IMR-90 (cell line): ENCODE results near the gene OSBP2.

ENCODE experiments used
- CEBPB ChIP-seq: IDR thresholded peaks from 2 replicates; pipeline ENCODE4 v1.6.1; 2012; ENCODE audit warnings: low read depth, low read length, improper control_type of control experiment
- CTCF ChIP-seq: conservative IDR thresholded peaks from 2 replicates; pipeline ENCODE4 v1.5.1; 2012; ENCODE audit warnings: mild to moderate bottlenecking, low read depth, low read length, improper control_type of control experiment
- POLR2A ChIP-seq: IDR thresholded peaks from 2 replicates; pipeline ENCODE4 v1.6.1; 2012; ENCODE audit warnings: mild to moderate bottlenecking, low read depth, low read length
- RAD21 ChIP-seq: IDR thresholded peaks from 2 replicates; pipeline ENCODE4 v1.6.1; 2012; ENCODE audit warnings: low read length, improper control_type of control experiment
- RCOR1 ChIP-seq: IDR thresholded peaks from 2 replicates; pipeline ENCODE4 v1.6.1; 2012; ENCODE audit warnings: mild to moderate bottlenecking, low read length, improper control_type of control experiment; ENCODE audit not compliant: insufficient replicate concordance
- RFX5 ChIP-seq: IDR thresholded peaks from 2 replicates; pipeline ENCODE4 v1.8.0; 2012; ENCODE audit warnings: low read depth, mild to moderate bottlenecking, low read length, moderate library complexity

GRCh38 chr22:30806391-30806861 lies 111.8 kb downstream of the OSBP2 start:
- TF ChIP-seq POLR2A (no peak), RAD21 (no peak), RCOR1 (no peak), RFX5 (no peak), CTCF (no peak), CEBPB (no peak)
